Measurements from ENCODE around the gene GRM4.

Gene GRM4

DNA sequence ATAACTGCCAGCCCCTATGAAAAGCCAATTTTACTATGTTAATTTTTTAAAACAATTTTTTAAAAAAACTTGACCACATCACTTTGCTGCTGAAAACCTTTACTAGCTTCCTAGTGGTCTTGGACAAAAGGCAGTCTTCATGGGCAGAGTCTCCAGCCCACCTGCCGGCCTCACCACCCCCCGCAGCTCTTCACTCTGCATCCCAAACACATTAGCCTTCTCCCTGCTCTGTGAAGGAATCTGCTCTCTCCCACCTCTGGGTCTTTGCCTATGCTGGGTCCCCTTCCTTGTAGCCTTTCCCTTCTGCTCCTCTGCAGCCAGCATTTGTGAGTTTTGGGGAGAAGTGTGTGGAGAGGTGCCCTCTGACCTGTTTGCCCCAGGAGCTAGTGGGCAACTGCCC is 171.4 kb downstream of the GRM4 start:
- Mint-ChIP-seq H3K4me3 (no peak overlapping the region), H3K4me1 (no peaks in the 10 kb centered on the region), H3K36me3 (no peaks in the 10 kb centered on the region), H3K27ac (no peak overlapping the region), H3K27me3 (peaks cover 86% of the 10 kb centered on the region), H3K9me3 (peaks cover 2% of the 10 kb centered on the region)
- CTCF ChIA-PET = no interaction called here
- no peak for DNase-seq

DNA sequence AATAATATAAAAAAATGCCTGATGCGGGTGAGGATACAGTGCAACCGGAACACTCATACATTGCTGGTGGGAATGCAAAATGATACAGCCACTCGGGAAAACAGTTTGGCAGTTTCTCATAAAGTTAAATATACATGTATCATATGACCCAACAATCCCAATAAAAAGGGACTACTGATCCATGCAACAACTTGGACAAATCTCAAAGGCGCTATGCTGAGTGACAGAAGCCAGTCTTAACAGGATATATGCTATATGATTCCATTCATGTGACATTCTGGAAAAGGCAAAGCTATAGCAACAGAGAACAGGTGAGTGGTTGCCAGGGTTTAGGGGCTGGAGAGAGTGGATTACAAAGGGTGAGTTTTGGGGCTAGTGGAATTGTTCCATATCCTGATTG is 171.9 kb downstream of the GRM4 start:
- Mint-ChIP-seq H3K4me3 (no peak overlapping the region), H3K36me3 (no peaks in the 10 kb centered on the region), H3K27ac (no peak overlapping the region), H3K9me3 (peaks cover 2% of the 10 kb centered on the region), H3K4me1 (no peaks in the 10 kb centered on the region), H3K27me3 (peaks cover 85% of the 10 kb centered on the region)
- no peak for DNase-seq
- CTCF ChIA-PET = interaction anchor here (0.9 kb wide), 1 partner anchor 80 kb away, joined by 5 read pairs; no protein-coding TSS in a partner anchor

DNA sequence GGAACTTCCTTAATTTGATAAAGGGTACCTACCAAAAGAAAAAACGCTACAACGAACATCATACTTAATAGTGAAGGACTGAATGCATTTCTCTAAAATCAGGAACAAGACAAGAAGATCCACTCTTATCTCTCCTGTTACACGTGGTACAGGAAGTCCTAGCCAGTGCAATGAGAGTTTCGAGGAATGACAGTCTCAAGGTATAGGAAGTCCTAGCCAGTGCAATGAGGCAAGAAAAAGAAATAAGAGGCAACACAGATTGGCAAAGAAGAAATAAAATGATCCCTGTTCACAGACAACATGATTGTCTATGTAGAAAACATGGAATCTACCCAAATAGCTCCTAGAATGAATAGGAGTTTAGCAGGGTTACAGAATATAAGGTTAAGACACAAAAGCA is 174.3 kb downstream of the GRM4 start:
- peaks cover 79% of the 10 kb centered on the region for H3K27me3 Mint-ChIP-seq
- CTCF ChIA-PET = no interaction called here

More for the DNA sequence above, 174.3 kb downstream of the GRM4 start:
- peaks cover 2% of the 10 kb centered on the region for H3K9me3 Mint-ChIP-seq
- no peak overlapping the region for H3K27ac Mint-ChIP-seq
- no peak for DNase-seq
- no peaks in the 10 kb centered on the region for H3K4me1 Mint-ChIP-seq
- H3K36me3 Mint-ChIP-seq = no peaks in the 10 kb centered on the region
- no peak overlapping the region for H3K4me3 Mint-ChIP-seq
